Mesenchymal stem cell (in vitro differentiated cells and primary cell): ENCODE results near the gene ACYP2.

ENCODE experiments used
- DNase-seq: peaks from one replicate; pipeline ENCODE4 v3.0.0-alpha.2; 2013
- H2AFZ ChIP-seq: one replicate; pipeline ENCODE4 v1.6.1; 2013; ENCODE audit warnings: low read depth, mild to moderate bottlenecking, control low read depth, inconsistent platforms, low read length, moderate library complexity
- H2AK5ac ChIP-seq: 2 replicates; pipeline ENCODE4 v1.6.1; 2013; ENCODE audit warnings: low read length, moderate library complexity, mild to moderate bottlenecking, inconsistent platforms; ENCODE audit not compliant: severe bottlenecking
- H2BK120ac ChIP-seq: one replicate; pipeline ENCODE4 v1.6.1; 2013; ENCODE audit warnings: low read depth, mild to moderate bottlenecking, inconsistent platforms, low read length, moderate library complexity
- H2BK12ac ChIP-seq, 2 experiments: one replicate each; pipeline ENCODE4 v1.6.1; 2013; ENCODE audit warnings: inconsistent platforms in 2 of 2, low read length in 2 of 2, mild to moderate bottlenecking in 2 of 2, moderate library complexity in 2 of 2, control low read depth in 1 of 2
- H2BK15ac ChIP-seq: one replicate; pipeline ENCODE4 v1.6.1; 2013; ENCODE audit warnings: mild to moderate bottlenecking, low read depth, inconsistent platforms; ENCODE audit not compliant: poor library complexity, severe bottlenecking
- H2BK5ac ChIP-seq: 2 replicates; pipeline ENCODE4 v1.6.1; 2013; ENCODE audit warnings: low read depth, mild to moderate bottlenecking, low read length, control low read depth, inconsistent platforms; ENCODE audit not compliant: poor library complexity, severe bottlenecking
- H3K14ac ChIP-seq, 2 experiments: one replicate each; pipeline ENCODE4 v1.6.1; 2013; ENCODE audit warnings: inconsistent platforms in 2 of 2, low read length in 2 of 2, control low read depth in 1 of 2, mild to moderate bottlenecking in 1 of 2, moderate library complexity in 1 of 2
- H3K18ac ChIP-seq, 2 experiments: one replicate each; pipeline ENCODE4 v1.6.1; 2013; ENCODE audit warnings: inconsistent platforms in 2 of 2, low read length in 2 of 2, control low read depth in 1 of 2, low read depth in 1 of 2, mild to moderate bottlenecking in 1 of 2
- H3K23ac ChIP-seq, 2 experiments: one replicate each; pipeline ENCODE4 v1.6.1; 2013; ENCODE audit warnings: inconsistent platforms in 2 of 2, low read length in 2 of 2, mild to moderate bottlenecking in 2 of 2, moderate library complexity in 2 of 2, control low read depth in 1 of 2
- H3K27ac ChIP-seq: 2 replicates; pipeline ENCODE4 v1.5.1; 2013; ENCODE audit warnings: mild to moderate bottlenecking, moderate library complexity, low read length, control low read depth, inconsistent platforms; ENCODE audit not compliant: poor library complexity, severe bottlenecking
- H3K27me3 ChIP-seq, 2 experiments: 2 replicates each; pipeline versions ENCODE4 v1.6.1 to v1.7.0; 2013; ENCODE audit warnings: low read length in 2 of 2, mild to moderate bottlenecking in 2 of 2, moderate library complexity in 2 of 2, control low read depth in 1 of 2, inconsistent platforms in 1 of 2; ENCODE audit not compliant: control insufficient read depth in 1 of 2, insufficient read depth in 1 of 2
- H3K36me3 ChIP-seq, 2 experiments: 2 replicates each; pipeline versions ENCODE4 v1.6.1 to v1.7.0; 2013; ENCODE audit warnings: low read length in 2 of 2, control low read depth in 1 of 2, inconsistent platforms in 1 of 2, low read depth in 1 of 2, mild to moderate bottlenecking in 1 of 2; ENCODE audit not compliant: insufficient read depth in 2 of 2, control insufficient read depth in 1 of 2
- H3K4ac ChIP-seq, 2 experiments: one replicate each; pipeline ENCODE4 v1.6.1; 2013; ENCODE audit warnings: inconsistent platforms in 2 of 2, low read length in 2 of 2, mild to moderate bottlenecking in 2 of 2, moderate library complexity in 2 of 2, control low read depth in 1 of 2, low read depth in 1 of 2
- H3K4me1 ChIP-seq: 2 replicates; pipeline ENCODE4 v1.6.1; 2013; ENCODE audit warnings: low read depth, low read length, control low read depth; ENCODE audit not compliant: control insufficient read depth, insufficient read depth
- H3K4me2 ChIP-seq: 2 replicates; pipeline ENCODE4 v1.6.1; 2013; ENCODE audit warnings: low read length, mild to moderate bottlenecking, inconsistent platforms; ENCODE audit not compliant: poor library complexity, severe bottlenecking
- H3K4me3 ChIP-seq, 2 experiments: 2 replicates each; pipeline versions ENCODE4 v1.5.1 to v1.7.0; 2013; ENCODE audit warnings: low read length in 2 of 2, mild to moderate bottlenecking in 2 of 2, control low read depth in 1 of 2, low read depth in 1 of 2; ENCODE audit not compliant: insufficient read depth in 1 of 2
- H3K79me1 ChIP-seq: replicated peaks from 2 replicates; pipeline ENCODE4 v1.6.1; 2013; ENCODE audit warnings: mild to moderate bottlenecking, control low read depth, low read length, inconsistent platforms; ENCODE audit not compliant: poor library complexity, severe bottlenecking
- H3K9ac ChIP-seq: 2 replicates; pipeline ENCODE4 v1.7.0; 2013; ENCODE audit warnings: mild to moderate bottlenecking, low read length, moderate library complexity
- H3K9me3 ChIP-seq: 2 replicates; pipeline ENCODE4 v1.7.0; 2013; ENCODE audit warnings: mild to moderate bottlenecking, low read length; ENCODE audit not compliant: control insufficient read depth
- H4K8ac ChIP-seq: one replicate; pipeline ENCODE4 v1.6.1; 2013; ENCODE audit warnings: inconsistent platforms, mild to moderate bottlenecking, low read length, moderate library complexity
- H4K91ac ChIP-seq: one replicate; pipeline ENCODE4 v1.6.1; 2013; ENCODE audit warnings: mild to moderate bottlenecking, low read length, inconsistent platforms
- WGBS: methylation state at CpG from one replicate; pipeline ENCODE4 v1.1.7; 2013; ENCODE audit warnings: mixed read lengths; 5-methylcytosine and 5-hydroxymethylcytosine counted together

The ACYP2 gene

GRCh38 chr2:54073796-54074195 lies 41.6 kb upstream of the ACYP2 start:
- Histone ChIP-seq H2BK12ac (no peak overlapping the region), H3K14ac (no peak overlapping the region), H4K8ac (no peak overlapping the region), H3K4me2 (no peak overlapping the region), H3K27me3 (no peaks in the 10 kb centered on the region), H3K23ac (no peak overlapping the region), H2BK120ac (no peak overlapping the region), H2AK5ac (no peak overlapping the region), H4K91ac (no peak overlapping the region), H3K36me3 (no peaks in the 10 kb centered on the region), H3K9ac (no peak overlapping the region), H3K27ac (no peak overlapping the region), H3K4me1 (no peaks in the 10 kb centered on the region), H2AFZ (no peak overlapping the region), H3K4ac (no peak overlapping the region), H3K79me1 (no peaks in the 10 kb centered on the region), H2BK15ac (no peak overlapping the region), H3K9me3 (no peaks in the 10 kb centered on the region), H3K4me3 (no peak overlapping the region), H2BK5ac (no peak overlapping the region), H3K18ac (no peak overlapping the region)
- WGBS = no CpG with 5 or more reads among the region's 1 CpG
- no peak for DNase-seq

GRCh38 chr2:54074606-54075341 lies 40.6 kb upstream of the ACYP2 start:
- no peak overlapping the region for H2AK5ac ChIP-seq
- no peak overlapping the region for H2AFZ ChIP-seq
- H3K27me3 ChIP-seq = no peaks in the 10 kb centered on the region
- H3K18ac ChIP-seq = no peak overlapping the region
- no peak overlapping the region for H3K4me3 ChIP-seq
- H3K4ac ChIP-seq = no peak overlapping the region
- no peak overlapping the region for H3K9ac ChIP-seq
- H2BK120ac ChIP-seq = no peak overlapping the region
- H2BK5ac ChIP-seq = no peak overlapping the region
- no peak overlapping the region for H3K4me2 ChIP-seq
- H3K14ac ChIP-seq = no peak overlapping the region
- H3K23ac ChIP-seq = no peak overlapping the region
- no peaks in the 10 kb centered on the region for H3K4me1 ChIP-seq
- no peaks in the 10 kb centered on the region for H3K9me3 ChIP-seq
- H4K8ac ChIP-seq = no peak overlapping the region
- DNase-seq = no peak
- no peaks in the 10 kb centered on the region for H3K79me1 ChIP-seq
- H4K91ac ChIP-seq = no peak overlapping the region
- WGBS = 96% methylated on average over 8 of the region's 9 CpGs
- H2BK15ac ChIP-seq = no peak overlapping the region
- H3K36me3 ChIP-seq = no peaks in the 10 kb centered on the region
- H2BK12ac ChIP-seq = no peak overlapping the region
- H3K27ac ChIP-seq = no peak overlapping the region

- Histone ChIP-seq H3K14ac (no peak overlapping the region), H3K4ac (no peak overlapping the region), H3K9me3 (no peaks in the 10 kb centered on the region), H3K9ac (no peak overlapping the region), H3K4me1 (peaks cover under 1% of the 10 kb centered on the region), H3K23ac (no peak overlapping the region), H3K4me3 (no peak overlapping the region), H2BK120ac (no peak overlapping the region), H3K36me3 (no peaks in the 10 kb centered on the region), H2BK5ac (no peak overlapping the region), H3K27me3 (no peaks in the 10 kb centered on the region), H2BK15ac (no peak overlapping the region), H3K18ac (no peak overlapping the region), H4K91ac (no peak overlapping the region), H2BK12ac (no peak overlapping the region), H3K27ac (no peak overlapping the region), H3K4me2 (no peak overlapping the region), H4K8ac (no peak overlapping the region), H2AK5ac (no peak overlapping the region), H2AFZ (no peak overlapping the region), H3K79me1 (no peaks in the 10 kb centered on the region)
- no CpG with 5 or more reads among the region's 1 CpG for WGBS
- DNase-seq = no peak
These were observed 38.8 kb upstream of the ACYP2 start for GRCh38 chr2:54076586-54076985.

GRCh38 chr2:54077088-54077900 lies 38.1 kb upstream of the ACYP2 start:
- no peak overlapping the region for H3K27ac ChIP-seq
- no peak overlapping the region for H3K4me2 ChIP-seq
- 78% methylated on average over 2 of the region's 2 CpGs for WGBS
- no peak overlapping the region for H2AK5ac ChIP-seq
- no peak overlapping the region for H3K14ac ChIP-seq
- no peak overlapping the region for H3K4me3 ChIP-seq
- no peak overlapping the region for H2BK5ac ChIP-seq
- H3K9ac ChIP-seq = no peak overlapping the region
- H3K27me3 ChIP-seq = no peaks in the 10 kb centered on the region
- no peaks in the 10 kb centered on the region for H3K79me1 ChIP-seq
- no peak overlapping the region for H2BK15ac ChIP-seq
- H3K18ac ChIP-seq = no peak overlapping the region
- H3K9me3 ChIP-seq = no peaks in the 10 kb centered on the region
- no peak overlapping the region for H3K23ac ChIP-seq
- no peak overlapping the region for H2AFZ ChIP-seq
- peaks cover 2% of the 10 kb centered on the region for H3K4me1 ChIP-seq
- no peak overlapping the region for H4K91ac ChIP-seq
- DNase-seq = no peak
- no peak overlapping the region for H4K8ac ChIP-seq
- H3K36me3 ChIP-seq = no peaks in the 10 kb centered on the region
- no peak overlapping the region for H3K4ac ChIP-seq
- no peak overlapping the region for H2BK120ac ChIP-seq
- H2BK12ac ChIP-seq = no peak overlapping the region
